Measurements from ENCODE around the gene OXSM.

DNA sequence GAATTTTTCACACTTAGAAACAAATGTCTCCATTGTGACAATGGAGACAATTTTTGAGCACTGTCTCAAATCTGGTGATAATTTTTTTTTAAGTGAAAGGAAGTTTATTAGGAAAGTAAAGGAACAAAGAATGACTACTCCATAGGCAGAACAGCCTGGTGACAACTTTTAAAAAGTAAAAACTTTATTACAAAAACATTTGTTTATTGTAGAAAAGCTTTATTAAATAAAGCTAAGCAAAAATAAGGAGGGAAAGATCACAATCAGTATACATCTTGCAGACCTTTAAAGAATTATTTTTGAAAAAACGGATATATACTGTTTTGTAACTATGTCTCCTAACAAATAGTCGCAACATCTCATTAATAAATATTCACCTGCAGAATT, 688 bp upstream of the OXSM start:
- TF ChIP-seq, protein P1, sequence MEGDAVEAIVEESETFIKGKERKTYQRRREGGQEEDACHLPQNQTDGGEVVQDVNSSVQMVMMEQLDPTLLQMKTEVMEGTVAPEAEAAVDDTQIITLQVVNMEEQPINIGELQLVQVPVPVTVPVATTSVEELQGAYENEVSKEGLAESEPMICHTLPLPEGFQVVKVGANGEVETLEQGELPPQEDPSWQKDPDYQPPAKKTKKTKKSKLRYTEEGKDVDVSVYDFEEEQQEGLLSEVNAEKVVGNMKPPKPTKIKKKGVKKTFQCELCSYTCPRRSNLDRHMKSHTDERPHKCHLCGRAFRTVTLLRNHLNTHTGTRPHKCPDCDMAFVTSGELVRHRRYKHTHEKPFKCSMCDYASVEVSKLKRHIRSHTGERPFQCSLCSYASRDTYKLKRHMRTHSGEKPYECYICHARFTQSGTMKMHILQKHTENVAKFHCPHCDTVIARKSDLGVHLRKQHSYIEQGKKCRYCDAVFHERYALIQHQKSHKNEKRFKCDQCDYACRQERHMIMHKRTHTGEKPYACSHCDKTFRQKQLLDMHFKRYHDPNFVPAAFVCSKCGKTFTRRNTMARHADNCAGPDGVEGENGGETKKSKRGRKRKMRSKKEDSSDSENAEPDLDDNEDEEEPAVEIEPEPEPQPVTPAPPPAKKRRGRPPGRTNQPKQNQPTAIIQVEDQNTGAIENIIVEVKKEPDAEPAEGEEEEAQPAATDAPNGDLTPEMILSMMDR (IDR thresholded peaks at IDR 0.05; ENCODE audit: extremely low read depth in 1 of 2, insufficient read depth in 1 of 2, low read depth in 1 of 2, low read length in 2 of 2) = no peak
- TF ChIP-seq, protein P2, sequence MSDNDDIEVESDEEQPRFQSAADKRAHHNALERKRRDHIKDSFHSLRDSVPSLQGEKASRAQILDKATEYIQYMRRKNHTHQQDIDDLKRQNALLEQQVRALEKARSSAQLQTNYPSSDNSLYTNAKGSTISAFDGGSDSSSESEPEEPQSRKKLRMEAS (IDR thresholded peaks at IDR 0.05; ENCODE audit: insufficient read depth, insufficient read length) = no peak
- TF ChIP-seq EZH2 (IDR thresholded peaks at IDR 0.05; ENCODE audit: borderline replicate concordance, low read depth, low read length, severe bottlenecking) (no peak), JUN (IDR thresholded peaks at IDR 0.05; ENCODE audit: borderline replicate concordance, insufficient read depth, insufficient read length, low read depth) (no peak), POLR2AphosphoS5 (IDR thresholded peaks at IDR 0.05; ENCODE audit: insufficient read depth, low read depth, low read length) (no peak), MYC (IDR thresholded peaks at IDR 0.05; ENCODE audit: low read depth, low read length) (no peak), POLR2A (IDR thresholded peaks at IDR 0.05; ENCODE audit: low read depth, low read length) (no peak), GATA2 (IDR thresholded peaks at IDR 0.05; ENCODE audit: insufficient read depth, insufficient read length, low read depth, low read length) (no peak)

Measured in endothelial cell of umbilical vein (primary cell).